HepG2 (cell line): Measurements from ENCODE around the gene ZBTB7B. TPM values are rescaled to one million over a fixed set of nuclear protein-coding genes. Genes with fewer than 3 reads are reported as not detected.

Source experiments
- ASH2L ChIP-seq: fragments of 300-600, 200-600 bp; sonication (generic); IDR thresholded peaks from 2 replicates; pipeline ENCODE4 v1.7.0; 2017; ENCODE audit warnings: low read depth, mild to moderate bottlenecking, moderate library complexity, mixed read lengths, low read length; ENCODE audit not compliant: insufficient read length
- CBFB ChIP-seq: sonication (generic); formaldehyde crosslinking; IDR thresholded peaks from 2 replicates; pipeline ENCODE4 v1.4.0; 2020; ENCODE audit warnings: missing genetic modification reagents
- CHD4 ChIP-seq: fragments of 200-600 bp; sonication (generic); IDR thresholded peaks from 2 replicates; pipeline ENCODE4 v1.7.0; 2017; ENCODE audit warnings: mild to moderate bottlenecking, low read length, borderline replicate concordance
- CSRNP2 ChIP-seq: sonication (generic); formaldehyde crosslinking; conservative IDR thresholded peaks from 2 replicates; pipeline ENCODE4 v1.8.0; 2022; ENCODE audit warnings: low read depth, missing genetic modification reagents
- GTF3A ChIP-seq: sonication (generic); formaldehyde crosslinking; conservative IDR thresholded peaks from 2 replicates; pipeline ENCODE4 v1.4.0; 2020; ENCODE audit warnings: mild to moderate bottlenecking, missing genetic modification reagents
- HMGXB4 ChIP-seq, 2 experiments: sonication (generic) in 1 of 2; formaldehyde crosslinking in 1 of 2; IDR thresholded peaks; 2 replicates each; pipeline versions ENCODE4 v1.4.0 to v1.6.1; 2018 to 2020; ENCODE audit warnings: missing genetic modification reagents in 2 of 2, borderline replicate concordance in 1 of 2, low read depth in 1 of 2, mild to moderate bottlenecking in 1 of 2, missing biosample characterization in 1 of 2
- KDM5A ChIP-seq: fragments of 200-600 bp; sonication (generic); IDR thresholded peaks from 2 replicates; pipeline ENCODE4 v1.7.0; 2018; ENCODE audit warnings: antibody characterized with exemption, mild to moderate bottlenecking, low read length, borderline replicate concordance
- KLF11 ChIP-seq: IDR thresholded peaks from 2 replicates; pipeline ENCODE4 v1.6.1; 2016; ENCODE audit warnings: missing compliant biosample characterization
- MEIS1 ChIP-seq: sonication (generic); formaldehyde crosslinking; IDR thresholded peaks from 2 replicates; pipeline ENCODE4 v1.9.0; 2021; ENCODE audit warnings: mild to moderate bottlenecking, missing genetic modification reagents, moderate library complexity, borderline replicate concordance
- PHF20 ChIP-seq: sonication (generic); formaldehyde crosslinking; IDR thresholded peaks from 2 replicates; pipeline ENCODE4 v1.5.0; 2020; ENCODE audit warnings: mild to moderate bottlenecking, missing genetic modification reagents
- SAP130 ChIP-seq: IDR thresholded peaks from 2 replicates; pipeline ENCODE4 v1.6.1; 2016; ENCODE audit warnings: low read depth
- SIX4 ChIP-seq: sonication (generic); formaldehyde crosslinking; IDR thresholded peaks from 2 replicates; pipeline ENCODE4 v1.4.0; 2020; ENCODE audit warnings: missing genetic modification reagents
- TGIF2 ChIP-seq: IDR thresholded peaks from 2 replicates; pipeline ENCODE4 v1.6.1; 2016; ENCODE audit warnings: control low read depth, missing compliant biosample characterization
- ZMAT3 ChIP-seq: sonication (generic); formaldehyde crosslinking; conservative IDR thresholded peaks from 2 replicates; pipeline ENCODE4 v1.7.0; 2021; ENCODE audit warnings: missing genetic modification reagents
- ZNF432 ChIP-seq: sonication (generic); formaldehyde crosslinking; IDR thresholded peaks from 2 replicates; pipeline ENCODE4 v1.5.0; 2020; ENCODE audit warnings: missing genetic modification reagents, mild to moderate bottlenecking, borderline replicate concordance
- ZNF672 ChIP-seq: sonication (generic); formaldehyde crosslinking; IDR thresholded peaks from 2 replicates; pipeline ENCODE4 v1.8.1; 2022; ENCODE audit warnings: missing genetic modification reagents
- ZNF709 ChIP-seq: sonication (generic); formaldehyde crosslinking; IDR thresholded peaks from 2 replicates; pipeline ENCODE4 v1.5.0; 2020; ENCODE audit warnings: mild to moderate bottlenecking, missing genetic modification reagents
- polyA plus RNA-seq, 8 experiments: library from polyadenylated mRNA; depleted of rRNA in 3 of 8; stranded (reverse) in 7 of 8; unstranded in 1 of 8; fragments of >200 nt; fragmentation: Illumina TruSeq in 4 of 8; extraction: Trizol in 4 of 8; gene quantifications; 2 replicates each; pipeline versions ENCODE4 v1.2.1 to v1.2.3, GENCODE V29; 2011 to 2016; ENCODE audit warnings: low read depth in 4 of 8, missing spikeins in 1 of 8, mixed read lengths in 1 of 8; ENCODE audit not compliant: insufficient read depth in 1 of 8
- total RNA-seq, 5 experiments: library from RNA; depleted of rRNA; stranded (reverse); fragments of >200 nt; fragmentation: Illumina TruSeq; extraction: Trizol; gene quantifications; 2 replicates each; pipeline ENCODE4 v1.2.3, GENCODE V29; 2016; ENCODE audit warnings: low read depth in 1 of 5
- TF ChIP-seq, protein P1 (sequence below): IDR thresholded peaks from 2 replicates; pipeline ENCODE4 v1.6.1; 2012; ENCODE audit warnings: low read length, improper control_type of control experiment

ZBTB7B gene
- total and polyA plus RNA-seq, 2 of the 13 experiments (the other 11 are each of a cell fraction or from before 2014, with no cell fraction given): 15.5 to 17.5 TPM

GRCh38 chr1:155001425-155001674 lies 1.3 kb upstream of the ZBTB7B start (continued):
- TF ChIP-seq HMGXB4 (CRISPR knock-in tag; IDR thresholded peaks at IDR 0.05; ENCODE audit: borderline replicate concordance in 1 of 2, low read depth in 1 of 2) (peak in 1 of 2 experiments; percentile 3; a peak in 1 of 4 replicates), ZNF672 (CRISPR knock-in tag) (peak; percentile 23; the same call in 1 of the 2 replicates), MEIS1 (CRISPR knock-in tag) (0 out of 2 replicates have a peak, but pooled peaks have one; percentile 3), ZNF432 (CRISPR knock-in tag) (0 out of 2 replicates have a peak, but pooled peaks have one; percentile 36), SAP130 (CRISPR knock-in tag) (no peak), CSRNP2 (CRISPR knock-in tag) (no peak), CHD4 (peak; percentile 85; the same call in 1 of the 2 replicates), KLF11 (CRISPR knock-in tag) (no peak), CBFB (CRISPR knock-in tag) (0 out of 2 replicates have a peak, but pooled peaks have one; percentile 5), SIX4 (CRISPR knock-in tag) (no peak), ZNF709 (CRISPR knock-in tag) (no peak), KDM5A (peak; percentile 75; the same call in 1 of the 2 replicates), TGIF2 (CRISPR knock-in tag) (0 out of 2 replicates have a peak, but pooled peaks have one; percentile 3), ASH2L (peak; percentile 52), ZMAT3 (CRISPR knock-in tag) (0 out of 2 replicates have a peak, but pooled peaks have one; percentile 40), PHF20 (CRISPR knock-in tag) (peak; percentile 51; the same call in 1 of the 2 replicates), GTF3A (CRISPR knock-in tag) (0 out of 2 replicates have a peak, but pooled peaks have one; percentile 5)
- TF ChIP-seq, protein P1, sequence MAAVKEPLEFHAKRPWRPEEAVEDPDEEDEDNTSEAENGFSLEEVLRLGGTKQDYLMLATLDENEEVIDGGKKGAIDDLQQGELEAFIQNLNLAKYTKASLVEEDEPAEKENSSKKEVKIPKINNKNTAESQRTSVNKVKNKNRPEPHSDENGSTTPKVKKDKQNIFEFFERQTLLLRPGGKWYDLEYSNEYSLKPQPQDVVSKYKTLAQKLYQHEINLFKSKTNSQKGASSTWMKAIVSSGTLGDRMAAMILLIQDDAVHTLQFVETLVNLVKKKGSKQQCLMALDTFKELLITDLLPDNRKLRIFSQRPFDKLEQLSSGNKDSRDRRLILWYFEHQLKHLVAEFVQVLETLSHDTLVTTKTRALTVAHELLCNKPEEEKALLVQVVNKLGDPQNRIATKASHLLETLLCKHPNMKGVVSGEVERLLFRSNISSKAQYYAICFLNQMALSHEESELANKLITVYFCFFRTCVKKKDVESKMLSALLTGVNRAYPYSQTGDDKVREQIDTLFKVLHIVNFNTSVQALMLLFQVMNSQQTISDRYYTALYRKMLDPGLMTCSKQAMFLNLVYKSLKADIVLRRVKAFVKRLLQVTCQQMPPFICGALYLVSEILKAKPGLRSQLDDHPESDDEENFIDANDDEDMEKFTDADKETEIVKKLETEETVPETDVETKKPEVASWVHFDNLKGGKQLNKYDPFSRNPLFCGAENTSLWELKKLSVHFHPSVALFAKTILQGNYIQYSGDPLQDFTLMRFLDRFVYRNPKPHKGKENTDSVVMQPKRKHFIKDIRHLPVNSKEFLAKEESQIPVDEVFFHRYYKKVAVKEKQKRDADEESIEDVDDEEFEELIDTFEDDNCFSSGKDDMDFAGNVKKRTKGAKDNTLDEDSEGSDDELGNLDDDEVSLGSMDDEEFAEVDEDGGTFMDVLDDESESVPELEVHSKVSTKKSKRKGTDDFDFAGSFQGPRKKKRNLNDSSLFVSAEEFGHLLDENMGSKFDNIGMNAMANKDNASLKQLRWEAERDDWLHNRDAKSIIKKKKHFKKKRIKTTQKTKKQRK: no peak
